Liver (tissue), 3 donors: ENCODE results near the gene NDUFB2.

Source experiments
- ATF3 ChIP-seq: IDR thresholded peaks from 2 replicates; pipeline ENCODE4 v1.6.1; 2016; ENCODE audit warnings: antibody characterized with exemption
- CTCF ChIP-seq: fragments of 150-350 bp; IDR thresholded peaks from 2 replicates; pipeline ENCODE4 v1.5.1; 2017; ENCODE audit warnings: improper control_type of control experiment, low read depth, low read length; ENCODE audit not compliant: missing input control
- FOXA1 ChIP-seq: IDR thresholded peaks from 2 replicates; pipeline ENCODE4 v1.6.1; 2016; ENCODE audit warnings: antibody characterized with exemption
- JUND ChIP-seq, 2 donors: IDR thresholded peaks; 2 replicates each; pipeline ENCODE4 v1.6.1; 2016; ENCODE audit warnings: antibody characterized with exemption in 2 of 2
- RAD21 ChIP-seq, 2 donors: IDR thresholded peaks; 2 replicates each; pipeline ENCODE4 v1.6.1; 2016; ENCODE audit warnings: antibody characterized with exemption in 2 of 2, mild to moderate bottlenecking in 2 of 2
- TAF1 ChIP-seq: conservative IDR thresholded peaks from 2 replicates; pipeline ENCODE4 v1.6.1; 2016; ENCODE audit warnings: antibody characterized with exemption, mild to moderate bottlenecking
- donor health status: healthy.
- donor health status: healthy.

- TF ChIP-seq CTCF (no peak), ATF3 (no peak), TAF1 (no peak), RAD21 (IDR thresholded peaks at IDR 0.05) (no peak), JUND (IDR thresholded peaks at IDR 0.05) (no peak), FOXA1 (no peak)
Measured at GRCh38 chr7:140654109-140654387, 42.5 kb upstream of the NDUFB2 start.
